NCI-H446 treated with DMSO at 0.1 percent for 48 hours (cell line): ENCODE measurements around the gene MYOC.
"Not testable (repeated sequence)": the region's sequence is repeated elsewhere in the genome, so short reads cannot be mapped to it uniquely, and the experiment has no call there.

Source experiments
- DNase-seq: peaks from one replicate; lab custom pipeline; 2025; lab: John Stamatoyannopoulos, UW

The MYOC gene

GRCh38 chr1:171653796-171654195, 1.3 kb upstream of the MYOC start:
- DNase-seq = no peak

GRCh38 chr1:171646249-171646560, 6.3 kb downstream of the MYOC start:
- no peak for DNase-seq

GRCh38 chr1:171645553-171646248, 6.8 kb downstream of the MYOC start:
- peak; percentile 99 for DNase-seq

GRCh38 chr1:171644805-171645483, 7.5 kb downstream of the MYOC start:
- DNase-seq = peak; percentile 81

- DNase-seq = no peak
These were observed 9.3 kb downstream of the MYOC start for GRCh38 chr1:171643156-171643555.

- no peak for DNase-seq
These were observed 10.3 kb downstream of the MYOC start for GRCh38 chr1:171642197-171642596.

GRCh38 chr1:171641076-171641864, 11.2 kb downstream of the MYOC start:
- DNase-seq = no peak

- no peak for DNase-seq
These were observed 12.3 kb downstream of the MYOC start for GRCh38 chr1:171640225-171640624.

GRCh38 chr1:171637928-171638576, 14.4 kb downstream of the MYOC start:
- DNase-seq = no peak

- DNase-seq = no peak
These were observed 16.3 kb downstream of the MYOC start for GRCh38 chr1:171636141-171636540.

- DNase-seq = peak; percentile 38
These were observed 16.8 kb downstream of the MYOC start for GRCh38 chr1:171635661-171636060.

GRCh38 chr1:171628225-171628624, 24.3 kb downstream of the MYOC start:
- DNase-seq = no peak

- DNase-seq = no peak
These were observed 25.5 kb downstream of the MYOC start for GRCh38 chr1:171627020-171627419.

GRCh38 chr1:171625225-171625624, 27.3 kb downstream of the MYOC start:
- DNase-seq = no peak

GRCh38 chr1:171623651-171624331, 28.7 kb downstream of the MYOC start:
- DNase-seq = no peak

- no peak for DNase-seq
These were observed 30.4 kb downstream of the MYOC start, which contains the start of gene MYOCOS for GRCh38 chr1:171622152-171622462. Gene MYOCOS, plus strand, starts transcription at chr1:171622243. Its CDS starts 1,641 bp downstream, at chr1:171623884.

- DNase-seq = no peak
These were observed 35.9 kb downstream of the MYOC start for GRCh38 chr1:171616586-171616985.

- not testable (repeated sequence) for DNase-seq
These were observed 37.2 kb downstream of the MYOC start for GRCh38 chr1:171615122-171615906.

- DNase-seq = no peak
These were observed 39.2 kb downstream of the MYOC start for GRCh38 chr1:171613282-171613681.

GRCh38 chr1:171611306-171611705, 41.2 kb downstream of the MYOC start:
- DNase-seq = no peak

- no peak for DNase-seq
These were observed 42.1 kb downstream of the MYOC start for GRCh38 chr1:171610385-171610784.
